Lower leg skin (tissue), 3 donors: ENCODE results near the gene SAV1.

Experiments used
- POLR2A ChIP-seq, 2 donors: fragments of 450-650 bp; IDR thresholded peaks; one replicate each; pipeline ENCODE4 v1.6.1; 2016 to 2017; ENCODE audit warnings: antibody characterized with exemption in 2 of 2, mild to moderate bottlenecking in 1 of 2, moderate library complexity in 1 of 2
- TF ChIP-seq, protein P1 (sequence below), 3 donors: fragments of 450-650 bp; IDR thresholded peaks; one replicate each; pipeline ENCODE4 v1.5.1; 2016; ENCODE audit warnings: antibody characterized with exemption in 3 of 3, mild to moderate bottlenecking in 3 of 3, moderate library complexity in 2 of 3

DNA sequence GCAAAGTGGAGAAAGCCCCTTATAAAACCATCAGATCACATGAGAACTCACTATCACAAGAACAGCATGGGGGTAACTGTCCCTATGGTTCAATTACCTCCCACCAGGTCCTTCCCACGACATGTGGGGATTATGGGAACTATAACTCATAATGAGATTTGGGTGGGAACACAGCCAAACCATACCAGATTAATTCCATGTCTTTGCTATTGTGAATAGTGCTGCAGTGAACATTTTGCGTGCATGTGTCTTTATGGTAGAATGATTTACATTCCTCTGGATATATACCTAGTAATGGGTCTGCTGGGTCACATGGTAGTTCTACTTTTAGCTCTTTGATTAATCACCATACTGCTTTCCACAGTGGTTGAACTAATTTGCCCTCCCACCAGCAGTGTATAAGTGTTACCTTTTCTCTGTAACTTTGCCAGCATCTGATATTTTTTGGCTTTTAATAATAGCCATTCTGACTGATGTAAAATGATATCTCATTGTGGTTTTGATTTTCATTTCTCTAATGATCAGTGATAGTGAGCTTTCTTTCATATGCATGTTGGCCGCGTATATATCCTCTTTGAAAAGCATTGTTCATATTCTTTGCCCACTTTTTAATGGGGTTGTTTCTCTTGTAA lies 29.7 kb upstream of the SAV1 start:
- TF ChIP-seq, protein P1, sequence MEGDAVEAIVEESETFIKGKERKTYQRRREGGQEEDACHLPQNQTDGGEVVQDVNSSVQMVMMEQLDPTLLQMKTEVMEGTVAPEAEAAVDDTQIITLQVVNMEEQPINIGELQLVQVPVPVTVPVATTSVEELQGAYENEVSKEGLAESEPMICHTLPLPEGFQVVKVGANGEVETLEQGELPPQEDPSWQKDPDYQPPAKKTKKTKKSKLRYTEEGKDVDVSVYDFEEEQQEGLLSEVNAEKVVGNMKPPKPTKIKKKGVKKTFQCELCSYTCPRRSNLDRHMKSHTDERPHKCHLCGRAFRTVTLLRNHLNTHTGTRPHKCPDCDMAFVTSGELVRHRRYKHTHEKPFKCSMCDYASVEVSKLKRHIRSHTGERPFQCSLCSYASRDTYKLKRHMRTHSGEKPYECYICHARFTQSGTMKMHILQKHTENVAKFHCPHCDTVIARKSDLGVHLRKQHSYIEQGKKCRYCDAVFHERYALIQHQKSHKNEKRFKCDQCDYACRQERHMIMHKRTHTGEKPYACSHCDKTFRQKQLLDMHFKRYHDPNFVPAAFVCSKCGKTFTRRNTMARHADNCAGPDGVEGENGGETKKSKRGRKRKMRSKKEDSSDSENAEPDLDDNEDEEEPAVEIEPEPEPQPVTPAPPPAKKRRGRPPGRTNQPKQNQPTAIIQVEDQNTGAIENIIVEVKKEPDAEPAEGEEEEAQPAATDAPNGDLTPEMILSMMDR (IDR thresholded peaks at IDR 0.05) = no peak
- TF ChIP-seq POLR2A (IDR thresholded peaks at IDR 0.05) = no peak
